Measurements from ENCODE around the gene ZNF3.

GRCh38 chr7:100074841-100075240, 6.7 kb downstream of the ZNF3 start:
- TF ChIP-seq POLR2AphosphoS5 (IDR thresholded peaks at IDR 0.05; ENCODE audit: low read depth, low read length): no peak
- no peak for TF ChIP-seq TAF1 (IDR thresholded peaks at IDR 0.05; ENCODE audit: borderline replicate concordance, insufficient read depth, low read length)
- no peak for TF ChIP-seq REST (IDR thresholded peaks at IDR 0.05; ENCODE audit: insufficient read depth in 1 of 2, low read depth in 2 of 2, low read length in 2 of 2)
- TF ChIP-seq SIN3A (IDR thresholded peaks at IDR 0.05; ENCODE audit: borderline replicate concordance, insufficient read depth, low read length): no peak
- no peak for TF ChIP-seq FOXP2 (optimal IDR thresholded peaks at IDR 0.05; ENCODE audit: borderline replicate concordance, extremely low read depth, extremely low read length, insufficient read depth)
